D721Med (cell line): ENCODE measurements around the gene ENO2.

ENCODE experiments used
- DNase-seq: peaks from one replicate; pipeline ENCODE4 v3.0.0; 2011; ENCODE audit warnings: low spot score; ENCODE audit not compliant: insufficient read length
- FAIRE-seq: peaks from 2 replicates; lab custom pipeline; 2011; peaks lifted over from hg19 to GRCh38; lab: Jason Lieb, UNC
- TF ChIP-seq, protein P1 (sequence below): IDR thresholded peaks from 2 replicates; pipeline ENCODE4 v1.5.1; 2012; ENCODE audit warnings: mild to moderate bottlenecking, control low read depth; ENCODE audit not compliant: insufficient read depth; ENCODE audit errors: missing control alignments

The ENO2 gene

DNA sequence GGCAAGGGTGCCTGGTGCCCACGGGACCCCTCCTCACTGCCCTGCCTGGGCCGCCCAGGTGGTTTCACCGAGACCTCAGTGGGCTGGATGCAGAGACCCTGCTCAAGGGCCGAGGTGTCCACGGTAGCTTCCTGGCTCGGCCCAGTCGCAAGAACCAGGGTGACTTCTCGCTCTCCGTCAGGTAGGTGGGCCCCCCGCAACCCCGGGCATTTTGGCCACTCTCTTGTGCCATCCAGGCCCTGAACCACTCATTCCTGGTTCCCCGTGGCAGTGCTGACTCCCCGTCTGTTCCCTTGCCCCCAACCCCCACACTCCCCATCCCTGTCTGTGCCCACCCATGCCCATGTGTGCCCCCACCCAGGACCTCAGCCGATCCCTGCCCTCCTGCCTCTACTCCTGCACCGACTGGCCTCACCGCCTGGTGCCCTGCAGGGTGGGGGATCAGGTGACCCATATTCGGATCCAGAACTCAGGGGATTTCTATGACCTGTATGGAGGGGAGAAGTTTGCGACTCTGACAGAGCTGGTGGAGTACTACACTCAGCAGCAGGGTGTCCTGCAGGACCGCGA is 37.3 kb downstream of the ENO2 start:
- TF ChIP-seq, protein P1, sequence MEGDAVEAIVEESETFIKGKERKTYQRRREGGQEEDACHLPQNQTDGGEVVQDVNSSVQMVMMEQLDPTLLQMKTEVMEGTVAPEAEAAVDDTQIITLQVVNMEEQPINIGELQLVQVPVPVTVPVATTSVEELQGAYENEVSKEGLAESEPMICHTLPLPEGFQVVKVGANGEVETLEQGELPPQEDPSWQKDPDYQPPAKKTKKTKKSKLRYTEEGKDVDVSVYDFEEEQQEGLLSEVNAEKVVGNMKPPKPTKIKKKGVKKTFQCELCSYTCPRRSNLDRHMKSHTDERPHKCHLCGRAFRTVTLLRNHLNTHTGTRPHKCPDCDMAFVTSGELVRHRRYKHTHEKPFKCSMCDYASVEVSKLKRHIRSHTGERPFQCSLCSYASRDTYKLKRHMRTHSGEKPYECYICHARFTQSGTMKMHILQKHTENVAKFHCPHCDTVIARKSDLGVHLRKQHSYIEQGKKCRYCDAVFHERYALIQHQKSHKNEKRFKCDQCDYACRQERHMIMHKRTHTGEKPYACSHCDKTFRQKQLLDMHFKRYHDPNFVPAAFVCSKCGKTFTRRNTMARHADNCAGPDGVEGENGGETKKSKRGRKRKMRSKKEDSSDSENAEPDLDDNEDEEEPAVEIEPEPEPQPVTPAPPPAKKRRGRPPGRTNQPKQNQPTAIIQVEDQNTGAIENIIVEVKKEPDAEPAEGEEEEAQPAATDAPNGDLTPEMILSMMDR = no peak
- DNase-seq (no peak), FAIRE-seq (no peak)

GRCh38 chr12:6952121-6952862 is 37.9 kb downstream of the ENO2 start:
- FAIRE-seq = no peak
- DNase-seq = no peak
- TF ChIP-seq, protein P1 = no peak

GRCh38 chr12:6952863-6953441 is 38.6 kb downstream of the ENO2 start:
- TF ChIP-seq, protein P1 = no peak
- DNase-seq (no peak), FAIRE-seq (no peak)

- FAIRE-seq (no peak), DNase-seq (no peak)
- TF ChIP-seq, protein P1 = no peak
Measured at GRCh38 chr12:6953442-6954315, 39.3 kb downstream of the ENO2 start.

- FAIRE-seq (no peak), DNase-seq (no peak)
- TF ChIP-seq, protein P1 = no peak
Measured at GRCh38 chr12:6954316-6955107, 40.1 kb downstream of the ENO2 start.
